SJSA1 (cell line): Measurements from ENCODE around the gene SH2D2A. TPM values are rescaled to one million over a fixed set of nuclear protein-coding genes. Genes with fewer than 3 reads are reported as not detected.

ENCODE experiments used
- DNase-seq, 2 experiments: peaks; one replicate each; pipeline ENCODE4 v3.0.0-alpha.2; 2015 to 2020; ENCODE audit warnings: low spot score in 2 of 2, low read depth in 1 of 2
- H3K27ac ChIP-seq: fragments of 250-450 bp; sonication (Bioruptor Pico); 2 replicates; pipeline ENCODE4 v1.5.1; 2020; ENCODE audit warnings: mild to moderate bottlenecking, moderate library complexity
- H3K27me3 ChIP-seq: fragments of 250-450 bp; sonication (Bioruptor Pico); replicated peaks from 2 replicates; pipeline ENCODE4 v1.5.1; 2020; ENCODE audit warnings: mild to moderate bottlenecking, moderate library complexity
- H3K36me3 ChIP-seq: fragments of 250-450 bp; sonication (Bioruptor Pico); 2 replicates; pipeline ENCODE4 v1.5.1; 2020; ENCODE audit warnings: mild to moderate bottlenecking
- H3K4me1 ChIP-seq: fragments of 250-450 bp; sonication (Bioruptor Pico); replicated peaks from 2 replicates; pipeline ENCODE4 v1.6.1; 2021; ENCODE audit warnings: mild to moderate bottlenecking
- H3K4me3 ChIP-seq: fragments of 250-450 bp; sonication (Bioruptor Pico); 2 replicates; pipeline ENCODE4 v1.5.1; 2020; ENCODE audit warnings: mild to moderate bottlenecking
- H3K9me3 ChIP-seq: fragments of 250-450 bp; sonication (Bioruptor Pico); replicated peaks from 2 replicates; pipeline ENCODE4 v1.5.1; 2020; ENCODE audit warnings: mild to moderate bottlenecking
- total RNA-seq: library from RNA; depleted of rRNA; stranded (reverse); fragments of >200 nt; shearing (Covaris generic); gene quantifications from 2 replicates; pipeline ENCODE4 v1.2.3, GENCODE V29; 2014; rRNA removed

SH2D2A gene
- total RNA-seq, result not detected in 2 replicates

DNA sequence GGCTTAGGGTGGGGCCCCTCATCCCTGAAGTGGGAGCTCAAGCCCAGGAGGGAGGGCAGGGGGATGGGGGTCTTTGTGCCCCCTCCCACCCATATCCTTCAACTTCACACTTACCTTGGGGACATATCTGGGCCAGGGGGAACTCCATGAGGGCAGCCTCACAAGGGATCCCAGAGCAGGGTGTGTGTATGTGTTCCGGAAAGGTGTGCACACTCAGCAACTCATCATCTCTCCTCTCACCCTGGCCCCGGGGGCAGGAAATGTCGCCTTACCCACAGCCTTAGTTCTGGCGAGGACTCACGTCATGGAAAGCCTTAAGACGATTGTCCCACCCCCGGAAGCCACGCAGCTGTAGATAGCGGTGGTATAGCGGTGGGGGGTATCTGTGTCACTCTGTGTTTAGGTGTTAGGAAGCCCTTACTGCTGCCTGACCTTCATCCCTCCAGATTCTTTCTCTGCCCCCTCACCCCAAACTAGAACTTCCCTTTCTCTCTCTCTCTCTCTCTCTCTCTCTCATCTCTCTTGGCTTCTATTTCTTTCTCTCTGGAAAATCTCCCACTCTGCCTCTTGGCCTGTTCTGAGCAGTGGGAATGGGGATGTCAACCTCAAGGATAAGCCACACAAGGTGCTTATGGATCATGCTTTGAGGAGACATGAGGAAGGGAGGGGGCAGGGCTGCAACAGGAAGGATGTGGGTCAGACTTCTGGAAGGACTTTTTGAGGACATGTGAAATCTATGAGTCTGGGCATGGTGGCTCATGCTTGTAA is at the start of gene SH2D2A:
TSS of gene SH2D2A (minus strand) at position 288 of the 768 bp plus-strand sequence. CDS start at position 148, 140 bp downstream.
- Histone ChIP-seq H3K4me1 (peaks cover 13% of the 10 kb centered on the region), H3K27me3 (0 out of 2 replicates have a peak, but pooled peaks cover 2% of the 10 kb centered on the region), H3K36me3 (no peaks in the 10 kb centered on the region), H3K27ac (no peak within 1 kb of the TSS), H3K9me3 (no peaks in the 10 kb centered on the region), H3K4me3 (no peak within 1 kb of the TSS)
- no peak for DNase-seq

DNA sequence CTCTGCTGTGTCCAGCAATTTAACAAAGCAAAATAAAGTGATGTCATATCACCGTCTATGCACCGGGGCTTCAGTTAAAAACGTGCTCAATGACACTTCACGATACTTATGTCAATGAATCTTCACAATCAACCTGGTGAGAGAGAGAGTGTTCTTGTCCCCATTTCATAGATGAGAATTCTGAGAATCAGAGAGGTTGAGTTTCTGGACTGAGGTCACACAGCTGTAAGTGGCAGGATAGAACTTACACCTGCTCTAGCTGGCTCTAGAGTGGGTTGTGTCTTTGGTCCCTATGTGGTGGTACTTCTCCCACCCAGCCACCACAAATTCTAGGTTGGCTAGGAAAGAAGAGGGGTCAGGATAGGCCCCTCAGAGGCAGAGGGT is 49.2 kb upstream of the SH2D2A start:
- Histone ChIP-seq H3K9me3 (no peaks in the 10 kb centered on the region), H3K4me1 (peaks cover 10% of the 10 kb centered on the region), H3K36me3 (no peaks in the 10 kb centered on the region), H3K27me3 (peaks cover 25% of the 10 kb centered on the region), H3K27ac (no peak overlapping the region), H3K4me3 (no peak overlapping the region)
- no peak for DNase-seq

DNA sequence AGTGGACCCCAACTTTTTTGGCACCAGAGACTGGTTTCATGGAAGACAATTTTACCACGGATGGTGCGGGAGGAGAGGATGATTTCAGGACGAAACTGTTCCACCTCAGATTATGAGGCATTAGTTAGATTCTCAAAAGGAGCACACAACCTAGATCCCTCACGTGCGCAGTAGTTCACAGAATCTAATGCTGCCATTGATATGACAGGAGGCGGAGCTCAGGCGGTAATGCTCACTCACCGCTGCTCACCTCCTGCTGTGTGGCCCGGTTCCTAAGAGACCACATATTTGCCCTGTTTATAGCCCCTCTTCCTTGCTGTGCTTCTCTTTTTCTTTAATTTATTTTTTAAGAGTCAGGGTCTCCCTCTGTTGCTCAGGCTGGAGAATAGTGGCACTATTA is 48.6 kb upstream of the SH2D2A start:
- Histone ChIP-seq H3K9me3 (no peaks in the 10 kb centered on the region), H3K36me3 (no peaks in the 10 kb centered on the region), H3K4me1 (peaks cover 10% of the 10 kb centered on the region), H3K27ac (no peak overlapping the region), H3K27me3 (peaks cover 31% of the 10 kb centered on the region), H3K4me3 (no peak overlapping the region)
- no peak for DNase-seq

DNA sequence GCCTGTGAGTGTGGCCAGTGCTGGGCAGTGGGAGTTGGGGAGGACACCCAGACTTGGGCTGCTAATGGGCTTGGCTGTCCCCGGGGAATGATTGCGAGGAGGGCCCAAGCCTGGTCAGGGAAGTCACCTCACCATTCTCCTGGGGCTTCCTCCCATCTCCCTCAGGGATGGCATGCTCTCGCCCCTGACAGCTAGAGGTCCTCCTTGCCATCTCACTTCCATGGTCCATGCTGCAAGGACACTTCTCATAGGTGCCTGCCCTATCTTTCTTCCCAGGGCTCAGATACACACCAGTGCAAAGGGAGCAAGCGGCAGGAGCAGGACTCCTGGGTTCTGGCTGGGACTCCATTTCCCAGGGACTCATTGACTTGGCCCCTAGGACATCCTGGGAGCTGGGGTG is 48.1 kb upstream of the SH2D2A start:
- no peaks in the 10 kb centered on the region for H3K36me3 ChIP-seq
- DNase-seq, result no peak
- peaks cover 36% of the 10 kb centered on the region for H3K27me3 ChIP-seq
- no peak overlapping the region for H3K4me3 ChIP-seq
- H3K27ac ChIP-seq, result no peak overlapping the region
- no peaks in the 10 kb centered on the region for H3K9me3 ChIP-seq
- H3K4me1 ChIP-seq, result peaks cover 14% of the 10 kb centered on the region

DNA sequence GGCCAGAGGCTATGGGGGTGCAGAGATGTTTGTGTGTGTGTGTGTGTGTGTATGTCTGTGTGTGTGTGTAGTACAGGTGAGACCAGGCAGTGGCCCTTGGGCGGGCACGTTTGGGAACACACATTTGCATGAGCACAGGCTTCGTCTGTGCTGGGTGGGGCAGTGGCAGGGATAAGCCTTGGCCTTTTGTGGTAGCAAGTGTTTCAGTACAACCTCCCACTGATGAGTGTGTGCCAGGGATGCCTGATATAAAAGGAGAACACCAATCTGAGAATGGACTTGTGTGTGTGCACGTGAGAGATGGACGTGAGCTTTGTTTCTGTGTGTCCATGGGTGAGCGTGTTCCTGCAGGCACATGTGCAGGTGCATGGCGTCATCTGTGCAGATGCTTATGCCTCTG is 47.0 kb upstream of the SH2D2A start:
- Histone ChIP-seq H3K36me3 (no peaks in the 10 kb centered on the region), H3K9me3 (0 out of 2 replicates have a peak, but pooled peaks cover under 1% of the 10 kb centered on the region), H3K4me1 (peaks cover 21% of the 10 kb centered on the region), H3K27me3 (peaks cover 47% of the 10 kb centered on the region), H3K4me3 (no peak overlapping the region), H3K27ac (no peak overlapping the region)
- DNase-seq, result no peak

DNA sequence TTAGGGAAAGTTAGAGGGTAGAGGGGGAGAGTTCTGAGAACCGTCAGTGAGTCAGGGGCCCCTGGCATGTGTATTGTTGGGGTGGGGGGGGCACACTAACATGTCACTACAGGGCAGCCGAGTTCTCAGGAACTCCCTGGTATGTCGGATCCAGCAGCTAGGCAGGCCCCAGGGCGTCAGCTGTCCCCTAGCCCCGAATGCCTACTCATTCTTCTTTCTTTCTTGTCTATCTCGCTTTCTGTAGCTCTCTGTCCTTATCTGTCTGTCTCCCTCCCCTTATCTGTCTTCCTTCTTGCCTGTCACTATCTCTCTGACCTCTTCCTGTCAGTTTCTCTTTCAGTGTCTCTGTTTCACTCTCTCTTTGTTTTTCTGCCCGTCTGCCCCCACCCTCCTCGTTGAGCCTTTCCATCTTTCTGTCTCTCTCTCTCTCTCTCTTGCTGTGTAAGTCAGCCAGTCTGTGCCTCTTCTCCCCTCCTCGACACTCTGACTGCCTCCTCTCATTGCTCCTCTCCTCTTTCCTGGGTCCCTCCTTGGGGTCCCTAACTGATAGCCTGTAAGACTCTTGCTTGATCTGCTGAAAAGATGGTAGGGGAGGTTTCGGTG is 46.5 kb upstream of the SH2D2A start:
- Histone ChIP-seq H3K27me3 (peaks cover 53% of the 10 kb centered on the region), H3K9me3 (0 out of 2 replicates have a peak, but pooled peaks cover 2% of the 10 kb centered on the region), H3K36me3 (no peaks in the 10 kb centered on the region), H3K27ac (no peak overlapping the region), H3K4me3 (no peak overlapping the region), H3K4me1 (peaks cover 21% of the 10 kb centered on the region)
- no peak for DNase-seq

DNA sequence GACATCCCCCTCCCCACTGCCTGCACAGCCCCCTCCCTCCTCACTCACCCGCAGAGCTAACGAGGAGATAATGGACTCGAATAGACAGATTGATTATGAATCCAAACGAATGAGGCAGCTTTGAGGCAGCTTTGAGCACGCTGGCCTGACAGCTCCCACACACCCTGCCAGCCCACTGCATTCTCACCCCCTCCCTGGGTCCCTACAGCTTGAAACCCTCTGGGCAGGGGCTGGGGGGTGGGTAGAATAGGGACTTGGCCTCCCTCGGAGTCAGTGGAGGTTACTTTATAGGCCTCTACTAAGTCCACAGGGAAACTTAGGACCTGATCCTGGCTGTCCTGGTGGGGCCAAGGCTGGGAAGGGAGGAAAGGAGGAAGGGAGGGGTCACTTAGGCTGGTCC is 45.9 kb upstream of the SH2D2A start:
- 0 out of 2 replicates have a peak, but pooled peaks cover 2% of the 10 kb centered on the region for H3K9me3 ChIP-seq
- DNase-seq, result no peak
- H3K27ac ChIP-seq, result no peak overlapping the region
- H3K27me3 ChIP-seq, result peaks cover 58% of the 10 kb centered on the region
- no peak overlapping the region for H3K4me3 ChIP-seq
- H3K4me1 ChIP-seq, result peaks cover 21% of the 10 kb centered on the region
- H3K36me3 ChIP-seq, result no peaks in the 10 kb centered on the region

DNA sequence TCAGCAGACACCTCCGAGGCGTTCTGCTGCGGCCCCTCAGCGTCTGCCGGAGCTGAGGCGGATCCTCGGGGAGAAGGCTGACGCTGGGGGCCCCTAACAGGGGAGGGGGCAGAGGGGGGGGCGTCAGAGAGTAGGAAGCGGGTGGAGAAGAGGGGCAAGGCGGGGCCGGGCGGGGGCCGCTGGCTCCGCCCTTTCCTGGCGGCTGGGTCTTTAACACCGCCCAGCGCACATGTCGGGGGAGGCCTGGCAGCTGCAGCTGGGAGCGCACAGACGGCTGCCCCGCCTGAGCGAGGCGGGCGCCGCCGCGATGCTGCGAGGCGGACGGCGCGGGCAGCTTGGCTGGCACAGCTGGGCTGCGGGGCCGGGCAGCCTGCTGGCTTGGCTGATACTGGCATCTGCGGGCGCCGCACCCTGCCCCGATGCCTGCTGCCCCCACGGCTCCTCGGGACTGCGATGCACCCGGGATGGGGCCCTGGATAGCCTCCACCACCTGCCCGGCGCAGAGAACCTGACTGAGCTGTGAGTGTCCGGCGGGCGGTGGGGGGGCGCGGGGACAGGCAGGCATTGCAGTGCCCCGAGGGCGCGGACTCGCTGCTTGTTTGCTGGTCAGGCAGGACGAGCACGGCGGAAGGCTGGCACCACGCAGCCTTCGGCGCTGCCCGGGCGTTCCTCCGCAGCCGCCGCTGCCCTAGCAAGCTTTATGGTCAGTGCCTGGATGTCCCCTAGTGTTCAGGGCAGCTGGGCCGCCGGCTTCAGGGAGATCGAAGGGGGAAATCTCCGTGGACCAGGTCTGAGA is 44.2 kb upstream of the SH2D2A start, which contains the start of gene NTRK1:
TSS of gene NTRK1 (plus strand) at position 238 of the 796 bp plus-strand sequence. CDS start at position 308, 70 bp downstream.
- no peak for DNase-seq
- peaks cover 74% of the 10 kb centered on the region for H3K27me3 ChIP-seq
- H3K9me3 ChIP-seq, result 0 out of 2 replicates have a peak, but pooled peaks cover 2% of the 10 kb centered on the region
- no peak within 1 kb of the TSS for H3K4me3 ChIP-seq
- H3K27ac ChIP-seq, result no peak within 1 kb of the TSS
- H3K4me1 ChIP-seq, result peaks cover 21% of the 10 kb centered on the region
- no peaks in the 10 kb centered on the region for H3K36me3 ChIP-seq

DNA sequence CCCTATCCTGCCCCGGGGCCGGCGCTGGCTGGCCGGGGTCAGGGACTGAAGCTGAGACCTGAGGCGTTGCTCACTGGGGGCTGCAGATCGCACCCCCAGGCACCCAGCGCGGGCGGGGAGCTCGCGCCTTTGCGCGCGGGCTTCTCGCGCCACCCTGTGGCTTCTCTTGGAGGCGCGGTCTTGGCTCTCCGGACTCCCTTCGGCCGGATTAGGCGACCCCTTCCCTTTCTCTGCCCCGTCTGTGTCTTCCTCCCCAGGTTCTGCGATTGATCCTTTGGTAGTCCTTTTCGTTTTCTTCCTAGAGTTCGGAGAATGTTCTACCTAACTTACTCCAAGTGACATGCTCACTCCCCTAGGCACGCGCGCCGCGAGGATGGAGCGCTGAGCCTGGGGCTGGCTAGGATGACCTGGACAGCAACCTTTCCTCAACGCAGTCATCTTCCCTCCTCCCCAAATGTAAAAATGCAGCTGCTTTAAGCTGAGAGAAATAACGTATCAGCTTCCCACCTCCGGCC is 43.5 kb upstream of the SH2D2A start:
- Histone ChIP-seq H3K36me3 (no peaks in the 10 kb centered on the region), H3K4me1 (peaks cover 21% of the 10 kb centered on the region), H3K27ac (no peak overlapping the region), H3K9me3 (0 out of 2 replicates have a peak, but pooled peaks cover 2% of the 10 kb centered on the region), H3K4me3 (no peak overlapping the region), H3K27me3 (peaks cover 78% of the 10 kb centered on the region)
- DNase-seq, result peak in 1 of 2 experiments; percentile 59

DNA sequence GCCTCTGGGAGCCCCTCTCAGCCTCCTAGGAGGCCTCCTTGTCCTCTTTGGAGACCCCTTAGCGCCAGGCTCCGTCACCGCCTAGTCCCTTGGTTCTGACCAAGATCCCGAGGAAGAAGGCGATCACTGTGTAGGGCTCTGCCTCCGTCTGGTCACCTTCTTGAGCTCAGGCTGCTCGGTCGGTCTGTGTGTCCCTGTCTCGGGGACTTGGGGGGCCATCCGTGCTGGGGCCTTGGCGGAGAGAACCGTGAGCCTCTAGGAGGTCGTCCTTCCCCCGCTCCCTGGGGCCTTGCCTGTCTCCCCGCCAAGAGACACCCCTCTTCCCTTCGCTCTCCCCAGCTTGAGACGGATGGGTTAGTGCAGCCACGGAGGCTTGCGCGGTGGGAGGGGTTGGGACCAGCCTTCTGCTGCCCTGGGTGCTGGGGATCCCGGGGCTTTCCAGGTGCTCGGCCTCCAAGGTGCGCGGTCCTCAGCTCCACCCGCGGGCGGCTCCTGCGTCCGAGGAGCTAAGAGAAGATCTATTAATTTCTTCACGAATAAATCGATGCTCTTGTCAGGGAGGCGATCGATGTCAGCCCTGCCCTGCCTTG is 43.0 kb upstream of the SH2D2A start:
- H3K27me3 ChIP-seq, result peaks cover 79% of the 10 kb centered on the region
- peaks cover 21% of the 10 kb centered on the region for H3K4me1 ChIP-seq
- DNase-seq, result no peak
- no peaks in the 10 kb centered on the region for H3K36me3 ChIP-seq
- H3K4me3 ChIP-seq, result no peak overlapping the region
- H3K27ac ChIP-seq, result no peak overlapping the region
- 0 out of 2 replicates have a peak, but pooled peaks cover 2% of the 10 kb centered on the region for H3K9me3 ChIP-seq

DNA sequence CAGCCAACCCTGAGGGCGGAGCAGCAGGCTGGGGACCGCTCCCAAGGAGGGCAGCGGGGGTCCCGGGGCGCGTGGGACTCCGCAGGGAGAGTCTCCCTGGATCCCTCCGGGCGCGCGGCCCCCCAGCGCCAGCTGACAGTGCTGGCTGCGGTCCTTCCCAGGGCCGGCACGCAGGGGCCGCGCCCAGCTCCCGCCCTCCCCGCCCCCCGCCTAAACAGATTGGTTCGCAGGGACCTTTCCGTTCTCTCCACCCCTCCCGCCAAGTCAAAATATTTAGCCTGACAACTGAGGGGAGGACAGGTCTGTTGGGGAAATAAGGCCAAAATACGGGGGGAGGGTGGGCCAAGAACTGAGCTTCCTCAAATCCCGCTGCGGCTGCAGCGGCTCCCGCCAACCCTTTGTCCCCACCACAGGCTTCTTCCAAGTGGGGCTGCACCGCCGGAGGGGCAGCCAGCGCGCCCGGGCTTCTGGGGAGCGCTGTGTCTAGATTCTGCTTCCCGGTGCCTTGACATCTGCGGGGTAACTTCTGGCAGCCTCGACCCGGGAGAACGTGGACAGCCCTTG is 42.4 kb upstream of the SH2D2A start, which contains the start of gene INSRR:
TSS of gene INSRR (minus strand) at position 159 of the 564 bp plus-strand sequence. CDS start 496 bp downstream, outside the sequence.
- H3K27me3 ChIP-seq, result peaks cover 82% of the 10 kb centered on the region
- H3K27ac ChIP-seq, result no peak within 1 kb of the TSS
- H3K9me3 ChIP-seq, result 0 out of 2 replicates have a peak, but pooled peaks cover 2% of the 10 kb centered on the region
- H3K4me1 ChIP-seq, result peaks cover 21% of the 10 kb centered on the region
- H3K36me3 ChIP-seq, result no peaks in the 10 kb centered on the region
- H3K4me3 ChIP-seq, result no peak within 1 kb of the TSS
- no peak for DNase-seq

DNA sequence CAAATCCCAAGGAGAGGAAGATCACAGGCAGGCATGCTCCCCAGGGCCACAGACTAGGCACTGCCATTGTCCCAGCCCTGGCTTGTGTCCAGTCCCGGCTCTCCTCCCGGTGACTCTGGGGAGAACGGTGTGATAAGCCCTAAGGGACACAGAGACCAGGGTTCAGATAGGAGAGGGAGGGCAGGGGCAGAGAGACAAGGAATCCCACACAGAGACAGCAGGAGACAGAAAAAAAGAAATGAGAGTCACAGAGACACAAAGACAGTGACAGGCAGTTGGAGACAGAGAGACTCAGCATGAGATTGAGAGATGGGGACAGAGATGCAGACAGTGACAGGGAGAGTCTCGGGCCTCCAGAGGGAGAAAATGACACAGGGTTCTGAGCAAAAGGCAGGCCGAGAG is 41.9 kb upstream of the SH2D2A start:
- Histone ChIP-seq H3K27me3 (peaks cover 85% of the 10 kb centered on the region), H3K27ac (no peak overlapping the region), H3K4me1 (peaks cover 21% of the 10 kb centered on the region), H3K4me3 (no peak overlapping the region), H3K36me3 (no peaks in the 10 kb centered on the region), H3K9me3 (0 out of 2 replicates have a peak, but pooled peaks cover 2% of the 10 kb centered on the region)
- no peak for DNase-seq

DNA sequence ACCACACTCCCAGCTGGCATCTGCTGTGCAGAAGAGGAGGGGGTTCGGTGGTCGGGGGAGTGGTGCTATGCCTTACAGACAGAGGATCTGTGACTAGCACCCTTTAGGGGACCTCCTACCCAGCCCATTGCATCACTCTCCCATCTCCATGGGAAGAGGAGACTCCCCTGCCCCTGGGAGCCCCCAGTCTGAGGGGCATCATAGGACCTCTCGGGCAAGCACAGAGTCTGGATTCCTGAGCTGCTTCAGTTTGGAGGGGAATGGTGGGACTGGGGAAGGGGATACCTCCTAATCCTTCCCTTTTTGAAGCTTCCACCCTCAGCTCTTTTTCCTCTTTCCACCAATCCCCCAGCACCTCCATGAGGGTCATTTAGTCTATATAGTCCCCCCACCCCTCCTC is 40.9 kb upstream of the SH2D2A start:
- Histone ChIP-seq H3K36me3 (no peaks in the 10 kb centered on the region), H3K9me3 (0 out of 2 replicates have a peak, but pooled peaks cover 2% of the 10 kb centered on the region), H3K4me3 (no peak overlapping the region), H3K27me3 (peaks cover 75% of the 10 kb centered on the region), H3K27ac (no peak overlapping the region), H3K4me1 (peaks cover 21% of the 10 kb centered on the region)
- DNase-seq, result no peak
